Measurements from ENCODE around the gene RHOT2. TPM values are rescaled to one million over a fixed set of nuclear protein-coding genes. Genes with fewer than 3 reads are reported as not detected.
A peak's percentile ranks its signal among the peaks of the same experiment; 100 is the strongest.

Gene RHOT2
- total RNA-seq, 1 donor from 2014 or later: 207 TPM

- no peak for DNase-seq (ENCODE audit: low spot score in 2 of 2, unreplicated experiment in 2 of 2)
- no peaks in the 10 kb centered on the region for H3K36me3 Mint-ChIP-seq
- no peak for TF ChIP-seq CTCF (IDR thresholded peaks at IDR 0.05; ENCODE audit: unreplicated experiment)
- H3K9me3 Mint-ChIP-seq: no peaks in the 10 kb centered on the region
- H3K4me3 Mint-ChIP-seq: no peak overlapping the region
- H3K27ac Mint-ChIP-seq: no peak overlapping the region
- H3K4me1 Mint-ChIP-seq: peaks cover 10% of the 10 kb centered on the region
- no peaks in the 10 kb centered on the region for H3K27me3 Mint-ChIP-seq (ENCODE audit: low read depth)
Measured at GRCh38 chr16:624526-625070, 43.3 kb upstream of the RHOT2 start.

- Mint-ChIP-seq H3K36me3 (no peaks in the 10 kb centered on the region), H3K27ac (no peak overlapping the region)
Measured at GRCh38 chr16:625117-625976, 42.6 kb upstream of the RHOT2 start.

GRCh38 chr16:625977-626765 is 41.8 kb upstream of the RHOT2 start:
- TF ChIP-seq CTCF (IDR thresholded peaks at IDR 0.05; ENCODE audit: unreplicated experiment): no peak
- H3K9me3 Mint-ChIP-seq: no peaks in the 10 kb centered on the region
- H3K27me3 Mint-ChIP-seq (ENCODE audit: low read depth): no peaks in the 10 kb centered on the region
- DNase-seq (ENCODE audit: low spot score in 2 of 2, unreplicated experiment in 2 of 2): no peak
- no peak overlapping the region for H3K4me3 Mint-ChIP-seq
- peaks cover 13% of the 10 kb centered on the region for H3K4me1 Mint-ChIP-seq
- H3K36me3 Mint-ChIP-seq: no peaks in the 10 kb centered on the region
- no peak overlapping the region for H3K27ac Mint-ChIP-seq

More at GRCh38 chr16:625117-625976, 42.6 kb upstream of the RHOT2 start:
- no peak for DNase-seq (ENCODE audit: low spot score in 2 of 2, unreplicated experiment in 2 of 2)
- Mint-ChIP-seq H3K4me3 (no peak overlapping the region), H3K9me3 (no peaks in the 10 kb centered on the region), H3K27me3 (ENCODE audit: low read depth) (no peaks in the 10 kb centered on the region), H3K4me1 (peaks cover 13% of the 10 kb centered on the region)
- no peak for TF ChIP-seq CTCF (IDR thresholded peaks at IDR 0.05; ENCODE audit: unreplicated experiment)

GRCh38 chr16:626787-627453 is 41.0 kb upstream of the RHOT2 start:
- no peaks in the 10 kb centered on the region for H3K9me3 Mint-ChIP-seq
- peaks cover 8% of the 10 kb centered on the region for H3K4me1 Mint-ChIP-seq
- no peaks in the 10 kb centered on the region for H3K27me3 Mint-ChIP-seq (ENCODE audit: low read depth)
- H3K4me3 Mint-ChIP-seq: no peak overlapping the region
- DNase-seq (ENCODE audit: low spot score in 2 of 2, unreplicated experiment in 2 of 2): no peak
- TF ChIP-seq CTCF (IDR thresholded peaks at IDR 0.05; ENCODE audit: unreplicated experiment): no peak
- H3K36me3 Mint-ChIP-seq: no peaks in the 10 kb centered on the region
- no peak overlapping the region for H3K27ac Mint-ChIP-seq

- Mint-ChIP-seq H3K27me3 (ENCODE audit: low read depth) (no peaks in the 10 kb centered on the region), H3K4me3 (no peak overlapping the region), H3K9me3 (no peaks in the 10 kb centered on the region), H3K36me3 (no peaks in the 10 kb centered on the region), H3K4me1 (peaks cover 5% of the 10 kb centered on the region), H3K27ac (no peak overlapping the region)
- no peak for TF ChIP-seq CTCF (IDR thresholded peaks at IDR 0.05; ENCODE audit: unreplicated experiment)
- DNase-seq (ENCODE audit: low spot score in 2 of 2, unreplicated experiment in 2 of 2): peak in 1 of 2 experiments; percentile 27
Measured at GRCh38 chr16:627454-628239, 40.3 kb upstream of the RHOT2 start.
